HG02623 (cell line): ENCODE measurements around the gene PPP3CA.
"Not testable (repeated sequence)": the region's sequence is repeated elsewhere in the genome, so short reads cannot be mapped to it uniquely, and the experiment has no call there.

ENCODE experiments used
- ATAC-seq: cut with Tn5 transposase; IDR thresholded peaks from one replicate; pipeline ENCODE4 v1.9.1; 2021; ENCODE audit warnings: moderate library complexity; ENCODE audit not compliant: unreplicated experiment

PPP3CA gene

GRCh38 chr4:101104312-101105052 is 242.8 kb downstream of the PPP3CA start:
- no peak for ATAC-seq

GRCh38 chr4:101103381-101104142 is 243.8 kb downstream of the PPP3CA start:
- peak; percentile 86 for ATAC-seq

DNA sequence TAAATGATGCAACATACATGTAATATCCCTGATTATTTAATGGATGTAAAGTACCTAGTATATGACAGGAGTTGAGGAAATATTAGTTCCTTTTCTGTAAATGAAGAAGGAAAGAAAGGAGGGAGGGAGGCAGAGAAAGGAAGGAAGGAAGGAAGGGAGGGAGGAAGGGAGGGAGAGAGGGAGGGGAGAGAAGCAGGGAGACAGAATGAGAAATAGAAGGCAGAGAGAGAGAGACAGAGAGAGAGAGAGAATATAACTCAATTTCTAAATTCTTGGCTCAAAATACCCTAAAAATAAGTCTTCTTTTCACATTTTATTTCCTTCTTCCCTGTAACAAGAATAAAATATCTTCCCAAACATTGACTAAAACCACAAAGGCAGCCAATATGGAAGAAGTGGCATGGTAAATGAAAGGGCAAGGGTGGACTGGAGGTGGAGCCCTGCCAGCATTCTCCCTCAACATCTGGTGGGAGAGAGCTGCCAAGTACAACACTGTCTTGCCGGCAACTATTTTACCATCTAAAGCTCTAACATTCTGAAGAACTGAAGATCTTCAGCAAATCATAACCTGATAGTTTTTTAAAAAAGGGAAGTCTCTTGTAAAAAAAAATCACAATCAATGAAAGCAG is 245.1 kb downstream of the PPP3CA start:
- no peak for ATAC-seq

- no peak for ATAC-seq
Observed at GRCh38 chr4:101101072-101101471, 246.3 kb downstream of the PPP3CA start.

DNA sequence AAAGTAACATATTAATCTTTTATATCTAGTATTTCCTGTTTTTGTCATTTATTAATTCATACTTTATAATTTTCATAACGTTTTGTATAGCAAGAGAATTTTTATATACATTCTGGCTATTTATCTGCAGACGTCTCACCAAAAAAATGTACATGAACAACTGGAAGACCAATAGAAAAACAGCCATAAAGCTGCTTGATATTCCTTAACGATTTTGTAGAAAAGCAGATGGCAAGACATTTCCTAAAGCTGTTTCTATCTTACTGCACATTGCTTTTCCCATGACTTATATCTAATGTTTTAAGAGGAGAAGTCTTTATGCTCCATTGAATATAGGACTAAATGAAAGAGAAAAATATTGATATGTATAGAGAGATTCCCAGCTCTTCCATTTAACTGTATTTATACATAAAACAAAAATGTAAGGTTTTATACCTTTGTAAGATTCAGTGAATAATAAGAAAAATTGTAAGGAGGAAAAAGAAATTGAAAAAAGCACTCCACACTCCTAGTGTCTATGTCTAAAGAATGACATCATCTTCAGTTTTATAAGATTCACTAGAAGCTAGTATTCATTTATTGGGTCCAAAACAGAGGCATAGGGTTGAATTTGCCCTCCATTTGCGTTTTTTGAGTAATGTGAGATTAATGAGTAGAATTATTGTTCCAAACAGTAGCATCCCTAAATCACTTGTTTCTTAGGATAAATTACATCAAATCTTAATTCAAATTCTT is 248.5 kb downstream of the PPP3CA start:
- no peak for ATAC-seq

GRCh38 chr4:101092609-101093008 is 254.7 kb downstream of the PPP3CA start:
- not testable (repeated sequence) for ATAC-seq

DNA sequence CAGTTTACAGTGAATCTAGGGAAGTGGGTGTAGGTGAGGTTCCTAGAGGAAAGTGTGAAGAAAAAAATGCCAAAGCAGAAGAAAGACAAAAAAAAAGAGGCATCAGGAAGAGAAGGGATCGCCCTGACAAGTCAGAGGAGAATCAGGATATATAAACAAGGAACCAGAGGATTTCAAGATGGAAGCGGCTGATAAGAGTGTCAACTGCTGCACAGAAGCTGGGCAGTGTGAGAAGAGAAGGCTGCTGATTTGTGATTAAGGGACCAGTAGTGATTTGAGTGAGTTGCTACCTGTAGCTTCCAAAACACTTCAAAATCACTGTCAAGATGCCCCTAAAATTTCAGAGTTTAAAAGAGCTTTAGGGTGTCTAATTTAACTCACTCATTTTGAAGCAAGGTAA is 258.2 kb downstream of the PPP3CA start:
- no peak for ATAC-seq

DNA sequence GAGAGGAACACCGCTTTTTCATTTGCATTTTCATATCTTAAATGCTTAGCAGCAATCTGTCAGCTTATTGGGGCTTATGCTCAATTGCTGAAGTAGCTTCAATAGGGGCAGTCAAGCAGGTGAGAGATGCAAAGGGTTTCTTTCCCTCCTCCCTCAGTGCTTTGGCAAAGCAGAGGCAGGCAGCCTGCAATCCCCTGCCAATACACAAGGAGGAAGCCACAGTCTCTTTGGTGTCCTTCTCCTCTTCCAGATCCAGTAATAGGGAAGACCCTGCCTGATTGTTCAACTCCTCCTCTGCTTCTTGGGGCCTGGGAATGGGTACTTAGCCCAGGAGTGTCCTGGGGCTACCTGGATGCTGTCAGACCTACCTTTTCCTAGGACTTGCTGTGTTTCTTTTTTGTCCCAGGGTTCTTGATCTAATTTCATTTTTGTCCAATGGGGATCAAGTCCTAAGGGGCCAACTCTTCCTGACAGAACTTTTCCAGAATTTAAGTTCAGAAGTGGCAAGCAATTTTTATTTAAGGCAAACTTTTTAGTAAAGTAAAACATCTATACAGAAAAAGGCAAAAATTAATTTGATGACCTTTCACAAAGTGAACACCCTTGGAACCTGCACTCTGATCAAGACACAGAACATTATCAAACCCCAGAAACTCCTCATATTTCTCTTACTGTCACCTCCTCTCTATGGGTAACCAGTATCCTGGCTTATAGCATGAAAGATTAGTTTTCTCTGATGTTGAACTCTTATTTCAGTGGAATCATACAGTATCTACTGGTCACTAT is 260.3 kb downstream of the PPP3CA start:
- no peak for ATAC-seq

GRCh38 chr4:101083131-101083530 is 264.2 kb downstream of the PPP3CA start:
- ATAC-seq, result no peak

GRCh38 chr4:101081695-101082369 is 265.5 kb downstream of the PPP3CA start:
- no peak for ATAC-seq

- ATAC-seq, result no peak
Observed at GRCh38 chr4:101081166-101081565, 266.2 kb downstream of the PPP3CA start.

DNA sequence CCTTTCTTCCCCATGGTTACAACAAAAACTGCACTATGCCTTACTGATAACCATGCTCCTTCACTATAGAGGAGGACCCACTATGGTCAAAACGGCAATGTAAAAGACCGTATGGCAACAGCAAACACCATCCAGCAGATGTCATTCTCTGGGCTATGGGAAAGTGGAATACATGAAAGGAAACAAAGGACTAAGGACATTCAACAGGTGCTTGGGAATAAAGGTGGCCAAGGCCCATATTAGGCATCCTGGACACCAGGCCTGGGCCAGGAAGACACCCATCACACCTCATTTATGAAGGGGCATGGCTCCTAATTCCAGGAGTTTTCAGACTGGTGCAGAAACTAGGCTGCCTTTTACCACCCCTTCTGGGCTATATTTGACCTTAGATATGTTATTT is 268.4 kb downstream of the PPP3CA start:
- no peak for ATAC-seq

- no peak for ATAC-seq
Observed at GRCh38 chr4:101076032-101076431, 271.3 kb downstream of the PPP3CA start.

DNA sequence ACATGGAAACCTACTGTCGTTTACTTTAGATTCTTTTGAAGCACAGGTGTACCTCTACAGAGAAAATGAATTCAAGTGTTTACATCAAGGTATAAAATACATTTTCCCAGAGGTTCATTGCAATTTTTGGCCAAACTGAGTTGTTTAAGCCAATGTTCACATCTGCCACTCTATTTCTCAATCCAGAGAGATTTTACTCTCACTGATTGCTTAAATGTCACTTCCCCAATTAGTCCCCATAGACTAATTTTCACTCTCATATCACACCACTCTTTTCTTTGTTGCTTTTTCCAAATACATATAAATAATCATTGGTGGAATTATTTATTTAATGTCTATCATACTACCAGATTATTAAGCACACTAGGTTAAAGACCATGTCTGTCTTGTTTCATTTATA is 271.8 kb downstream of the PPP3CA start:
- no peak for ATAC-seq

DNA sequence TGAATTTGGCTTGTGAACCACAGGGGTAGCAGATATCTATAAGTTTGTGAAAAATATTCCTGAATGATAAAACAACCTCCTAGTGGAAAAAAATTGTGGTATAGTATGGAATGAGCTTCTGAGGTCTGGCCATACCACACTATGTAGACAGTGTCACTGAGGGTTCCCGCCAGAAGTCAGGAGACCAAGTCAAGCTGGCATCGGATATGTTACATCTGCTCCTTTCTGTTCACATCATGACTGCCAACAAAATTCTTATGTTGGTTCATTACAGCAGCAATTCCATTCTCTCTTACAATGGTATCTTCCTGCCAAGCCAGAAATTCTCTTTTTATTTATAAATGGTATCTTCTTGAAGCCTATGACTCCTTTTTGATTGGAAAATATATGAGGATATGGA is 273.0 kb downstream of the PPP3CA start:
- ATAC-seq, result no peak

DNA sequence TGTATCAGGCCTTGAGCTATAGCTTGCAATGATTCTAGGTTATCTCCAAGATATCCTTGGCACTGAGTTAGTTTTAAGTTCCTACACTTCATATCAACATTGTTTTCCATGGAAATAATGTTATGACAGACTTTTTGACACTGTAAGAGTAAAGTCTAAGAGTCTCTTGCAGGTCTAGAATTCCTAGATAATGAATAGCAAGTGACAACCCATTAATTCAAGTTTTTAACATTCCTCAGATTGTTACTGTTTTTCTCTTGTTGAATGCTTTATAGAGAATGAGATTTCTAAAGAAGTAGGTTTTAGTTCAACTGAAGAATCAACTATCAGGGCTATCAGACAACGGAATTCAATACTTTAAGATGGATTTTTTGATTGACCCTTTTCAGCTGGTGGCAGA is 276.1 kb downstream of the PPP3CA start:
- no peak for ATAC-seq

GRCh38 chr4:101068115-101068514 is 279.2 kb downstream of the PPP3CA start:
- ATAC-seq, result no peak

GRCh38 chr4:101067383-101067782 is 279.9 kb downstream of the PPP3CA start:
- ATAC-seq, result no peak

DNA sequence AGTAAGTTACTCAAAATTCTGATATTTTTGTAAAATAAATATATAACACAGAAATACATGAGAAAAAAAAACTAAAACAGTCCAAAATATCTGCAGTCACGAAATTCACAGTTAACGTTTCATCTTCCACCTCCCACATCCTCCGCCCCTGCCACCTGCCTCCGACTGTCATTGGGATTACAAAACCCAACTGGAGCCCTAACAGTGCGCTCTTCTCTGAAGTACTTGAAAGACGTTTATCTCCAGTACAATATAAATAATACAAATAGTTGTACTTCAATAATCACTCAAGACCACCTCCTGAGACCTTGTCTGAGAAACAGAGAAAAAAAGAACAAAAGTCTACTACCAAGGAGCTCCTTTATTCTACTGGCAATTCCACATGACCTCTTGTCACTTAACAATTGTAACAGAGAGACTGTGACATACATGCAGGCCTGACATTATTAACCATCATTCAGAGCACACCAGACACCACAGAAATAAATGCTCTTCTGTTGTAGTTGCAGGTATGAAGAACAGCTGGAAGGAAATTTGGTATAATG is 280.6 kb downstream of the PPP3CA start:
- no peak for ATAC-seq
